GM21576 (cell line): ENCODE measurements around the gene CTRL.
"Not testable (repeated sequence)": the region's sequence is repeated elsewhere in the genome, so short reads cannot be mapped to it uniquely, and the experiment has no call there.

Source experiments
- ATAC-seq: cut with Tn5 transposase; IDR thresholded peaks from one replicate; pipeline ENCODE4 v1.9.1; 2021; ENCODE audit warnings: mild to moderate bottlenecking, moderate library complexity; ENCODE audit not compliant: unreplicated experiment

CTRL gene

DNA sequence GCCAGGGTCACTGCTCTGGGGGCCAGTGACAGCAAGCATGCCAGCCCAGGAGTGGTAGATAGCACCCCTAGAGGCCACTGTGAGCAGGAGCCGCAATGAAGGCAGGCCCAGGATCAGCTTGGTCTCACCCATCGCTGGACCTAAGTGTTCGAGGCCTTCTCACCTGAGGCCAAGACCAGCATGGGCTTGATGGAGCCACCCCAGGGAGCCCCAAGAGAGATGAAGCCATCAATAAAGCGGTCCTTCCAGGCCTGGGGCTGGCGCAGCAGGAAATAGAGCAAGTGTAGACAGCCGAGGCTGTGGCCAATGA, 10.5 kb upstream of the CTRL start:
- no peak for ATAC-seq

DNA sequence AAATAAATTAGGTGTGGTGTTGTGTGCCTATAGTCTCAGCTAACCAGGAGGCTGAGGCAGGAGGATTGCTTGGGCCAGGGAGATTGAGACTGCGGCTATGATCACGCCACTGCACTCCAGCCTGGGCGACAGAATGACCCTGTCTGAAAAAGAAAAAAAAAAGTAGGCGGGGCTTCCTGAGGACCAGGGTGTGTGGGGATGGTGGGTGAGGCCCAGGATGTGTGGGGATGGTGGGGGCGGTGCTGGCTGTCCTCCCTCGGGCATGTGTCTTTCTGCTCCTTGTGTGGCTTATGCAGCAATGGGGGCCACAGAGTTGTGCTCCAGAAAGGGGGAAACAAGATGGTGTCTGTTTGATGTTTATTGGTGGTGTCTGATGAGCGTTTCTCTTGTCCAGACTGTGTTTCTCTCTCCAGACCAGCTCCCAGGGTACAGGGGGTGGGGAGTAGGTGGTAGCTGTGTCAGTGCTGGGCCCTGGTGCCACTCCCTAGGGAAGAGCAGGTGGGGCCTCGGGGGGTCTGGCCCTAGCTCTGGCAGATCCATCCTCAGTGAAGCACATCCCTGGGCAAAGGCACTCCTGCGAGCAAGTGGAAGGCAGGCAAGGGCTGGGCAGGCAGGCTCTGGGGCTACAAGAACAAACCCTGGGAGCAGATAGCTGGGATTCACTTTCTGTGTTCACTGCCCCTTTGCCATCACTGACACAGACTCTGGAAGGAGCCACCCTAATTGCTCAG, 10.0 kb upstream of the CTRL start:
- no peak for ATAC-seq

DNA sequence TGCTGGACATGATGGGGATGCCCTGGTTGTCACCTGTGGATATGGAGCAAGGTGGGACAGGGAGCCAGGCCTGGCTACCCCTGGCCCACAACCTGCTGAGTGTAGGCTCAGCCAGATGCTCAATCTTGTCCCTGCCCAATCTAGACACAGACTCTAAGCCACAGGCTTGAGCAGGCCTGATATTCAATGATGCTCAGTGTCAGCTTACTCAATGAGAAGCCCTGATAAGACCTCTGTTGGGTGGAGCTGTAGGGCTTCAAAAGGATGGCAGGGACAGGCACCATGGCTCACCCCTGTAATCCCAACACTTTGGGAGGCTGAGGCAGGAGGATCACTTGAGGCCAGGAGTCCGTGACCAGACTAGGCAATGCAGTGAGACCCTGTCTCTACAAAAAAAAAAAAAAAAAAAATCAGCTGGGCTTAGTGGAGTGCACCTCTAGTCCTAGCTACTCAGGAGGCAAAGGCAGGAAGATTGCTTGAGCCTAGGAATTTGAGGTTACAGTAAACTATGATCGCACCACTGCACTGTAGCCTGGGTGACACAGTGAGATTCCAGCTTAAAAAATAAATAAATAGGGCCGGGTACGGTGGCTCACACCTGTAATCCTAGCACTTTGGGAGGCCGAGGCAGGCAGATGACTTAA, 8.9 kb upstream of the CTRL start:
- ATAC-seq: no peak

DNA sequence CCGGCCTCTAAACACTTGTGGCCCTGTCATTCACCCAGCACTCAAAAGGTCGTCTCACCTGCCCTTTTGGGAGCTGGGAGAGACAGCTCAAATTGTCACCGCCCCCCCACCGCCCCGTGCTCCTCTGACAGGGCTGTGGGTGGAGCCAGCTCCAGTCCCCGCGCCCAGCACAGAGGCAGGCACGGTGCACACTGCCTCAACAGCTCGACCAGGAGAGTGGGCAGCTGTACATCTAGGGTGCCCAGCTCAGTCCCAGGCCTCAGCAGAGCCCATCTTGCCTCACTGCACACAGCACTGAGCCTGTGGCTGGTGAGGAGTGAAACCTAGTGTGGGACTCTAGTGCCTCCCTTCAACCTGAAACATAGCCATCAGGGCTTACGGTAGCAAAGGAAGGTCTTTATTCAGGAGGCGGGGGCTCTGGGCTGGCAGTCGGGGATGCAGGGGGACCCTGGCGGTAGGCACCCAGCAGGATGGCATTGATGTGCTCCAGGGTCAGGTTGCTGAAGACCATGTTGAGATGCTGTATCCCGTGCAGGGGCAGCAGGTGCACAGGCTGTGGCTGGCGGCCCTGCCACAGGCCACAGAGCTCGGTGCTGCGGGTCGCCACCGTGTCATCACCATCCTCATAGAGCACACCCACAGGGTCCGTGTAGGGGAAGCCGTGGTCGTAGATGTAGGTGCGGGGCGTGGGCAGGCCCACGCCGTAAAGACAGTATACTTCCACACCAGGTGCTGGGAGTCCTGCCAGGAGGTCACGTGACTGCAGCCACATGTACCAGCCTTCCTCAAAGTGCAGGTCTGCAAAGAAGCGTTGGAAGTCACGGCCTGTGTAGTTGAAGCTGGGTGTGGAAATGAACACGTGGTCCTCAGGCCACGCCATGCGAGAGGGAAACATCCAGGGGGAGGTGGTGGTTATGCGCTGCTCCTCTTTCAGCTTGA, 8.1 kb upstream of the CTRL start:
- ATAC-seq: no peak

DNA sequence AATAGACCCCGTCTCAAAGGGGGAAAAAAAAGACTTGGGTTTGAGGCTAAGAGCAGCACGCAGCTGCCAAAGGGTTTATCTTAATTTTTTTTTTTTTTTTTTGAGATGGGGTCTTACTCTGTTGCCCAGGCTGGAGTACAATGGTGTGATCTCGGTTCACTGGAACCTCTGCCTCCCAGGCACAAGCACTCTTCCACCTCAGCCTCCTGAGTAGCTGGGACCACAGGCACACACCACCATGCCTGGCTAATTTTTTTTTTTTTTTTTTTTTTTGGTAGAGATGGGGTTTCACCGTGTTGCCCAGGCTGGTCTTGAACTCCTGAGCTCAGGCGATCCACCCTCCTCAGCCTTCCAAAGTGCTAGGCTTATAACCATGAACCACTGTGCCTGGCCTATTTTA, 6.1 kb upstream of the CTRL start:
- not testable (repeated sequence) for ATAC-seq

DNA sequence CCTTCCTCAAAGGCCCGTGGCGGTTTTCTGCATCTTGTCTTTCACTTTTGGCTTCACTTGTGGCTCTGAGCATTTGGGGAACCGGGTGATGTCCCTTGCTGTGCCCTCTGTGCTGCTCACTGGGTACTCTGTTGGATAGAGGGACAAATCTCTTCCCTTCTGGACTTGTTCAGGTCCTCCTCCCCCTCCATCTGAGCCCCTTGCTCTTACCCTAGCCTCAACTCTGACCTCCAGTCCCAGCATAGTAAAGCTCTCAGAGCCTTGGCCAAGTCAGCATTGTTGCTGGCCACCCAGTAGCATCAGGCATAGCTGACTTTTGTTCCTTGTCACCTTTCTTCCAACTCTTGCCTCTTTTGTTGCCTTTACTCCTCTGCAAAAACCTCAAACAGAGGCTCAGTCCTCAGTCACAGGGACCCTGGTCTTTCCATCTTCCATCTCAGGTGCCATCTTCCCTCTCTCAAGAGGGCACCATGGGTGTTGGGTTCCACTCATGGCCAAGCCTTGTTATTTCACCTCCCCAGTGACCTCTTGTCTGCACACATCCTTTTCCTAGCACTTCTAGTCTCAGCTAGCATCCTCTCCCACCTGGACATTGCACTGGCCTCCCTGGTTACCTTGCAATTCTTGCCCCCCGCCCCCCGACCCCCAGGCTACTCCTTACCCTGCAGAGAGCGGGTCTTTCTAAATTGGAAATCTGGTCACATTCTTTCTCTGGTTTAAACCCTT, 5.4 kb upstream of the CTRL start:
- peak; percentile 47 for ATAC-seq

DNA sequence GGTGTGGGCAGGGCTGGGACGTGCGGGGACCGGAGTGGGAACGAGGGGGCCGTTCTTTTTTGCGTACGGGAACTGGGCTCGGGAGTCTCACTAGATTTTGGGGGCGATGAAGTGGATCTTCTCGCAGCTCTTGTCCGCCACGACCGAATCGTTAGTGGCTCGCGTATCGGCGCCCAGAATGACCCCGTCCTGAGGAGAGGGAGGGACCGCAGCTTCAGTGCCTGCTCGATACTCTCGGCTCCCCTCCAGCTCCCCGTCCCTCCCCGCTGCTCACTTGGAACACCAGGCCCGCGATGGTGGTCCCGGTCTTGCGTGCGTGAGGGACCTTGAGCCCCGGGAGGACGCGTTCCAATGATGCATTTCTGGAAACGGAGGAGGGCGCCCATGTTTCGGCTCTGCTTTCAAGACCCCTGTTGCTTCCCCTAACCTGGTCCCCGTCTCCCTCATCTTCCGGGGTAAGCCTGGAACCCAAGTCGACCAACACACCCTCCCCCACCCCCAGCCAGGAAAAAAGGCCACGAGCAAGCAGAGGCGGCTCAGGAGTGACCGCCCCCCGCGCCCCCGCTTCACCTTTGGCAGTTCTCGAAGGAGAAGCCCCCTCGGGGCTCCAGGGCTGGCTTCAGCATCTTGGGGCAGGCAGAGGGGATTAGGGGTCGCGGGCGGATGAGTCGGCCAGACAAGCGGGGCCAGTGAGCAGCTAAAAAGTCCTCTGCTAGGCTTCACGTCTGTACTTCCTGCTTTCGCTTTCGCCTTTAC, 4.6 kb upstream of the CTRL start, which contains the start of gene PSMB10:
TSS of gene PSMB10 (minus strand) at position 727 of the 756 bp plus-strand sequence. CDS start at position 626, 101 bp downstream.
- ATAC-seq: no peak

DNA sequence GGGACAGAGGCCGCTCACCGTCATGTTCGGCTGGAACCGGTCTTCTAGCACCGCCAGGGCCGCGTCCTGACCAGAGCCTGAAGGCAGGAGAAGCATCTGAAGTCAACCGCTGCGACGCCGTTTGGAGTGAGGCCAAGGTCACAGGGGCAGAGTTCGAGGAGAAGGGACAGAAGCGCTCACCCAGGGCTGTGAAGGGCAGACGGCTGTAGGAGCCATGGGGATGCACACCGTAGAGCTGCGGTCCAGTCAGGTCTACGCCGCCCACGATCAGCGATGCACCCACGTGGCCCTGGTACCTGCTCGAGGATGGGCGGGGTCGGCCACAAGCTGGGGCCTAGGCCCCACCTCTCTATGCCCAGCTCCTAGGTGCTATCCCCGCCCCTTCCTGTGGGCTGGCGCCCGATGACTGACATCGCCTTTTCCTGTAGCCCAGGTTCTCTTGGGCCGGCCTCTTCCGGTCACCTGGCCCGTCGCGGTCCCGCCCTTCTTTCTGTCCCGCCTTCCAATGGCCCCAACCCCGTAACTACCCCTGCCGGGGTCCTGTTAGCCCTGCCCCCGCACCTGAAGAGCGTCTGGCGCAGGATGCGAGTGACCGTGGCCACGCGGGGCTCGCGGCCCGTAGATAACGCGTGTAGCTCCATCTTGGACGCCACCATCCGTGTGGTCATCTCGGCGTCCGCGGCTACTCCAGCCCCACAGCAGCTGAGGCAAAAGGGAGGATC, 3.9 kb upstream of the CTRL start:
- peak; percentile 85 for ATAC-seq

DNA sequence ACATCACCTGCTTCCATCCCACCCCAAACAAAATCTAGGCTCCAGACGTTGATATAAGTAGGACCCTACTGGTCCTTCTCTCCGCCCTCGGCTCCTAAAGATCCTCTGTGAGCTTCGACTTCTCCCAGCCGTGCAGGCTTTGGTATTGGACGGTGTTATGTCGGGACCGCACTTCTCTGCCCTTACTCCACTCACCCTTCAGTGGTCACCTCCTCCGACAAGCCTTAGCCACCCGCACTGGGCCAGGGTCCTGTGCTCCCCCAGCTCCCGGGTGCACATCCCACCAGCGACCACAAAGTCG, 3.4 kb upstream of the CTRL start:
- ATAC-seq: no peak

DNA sequence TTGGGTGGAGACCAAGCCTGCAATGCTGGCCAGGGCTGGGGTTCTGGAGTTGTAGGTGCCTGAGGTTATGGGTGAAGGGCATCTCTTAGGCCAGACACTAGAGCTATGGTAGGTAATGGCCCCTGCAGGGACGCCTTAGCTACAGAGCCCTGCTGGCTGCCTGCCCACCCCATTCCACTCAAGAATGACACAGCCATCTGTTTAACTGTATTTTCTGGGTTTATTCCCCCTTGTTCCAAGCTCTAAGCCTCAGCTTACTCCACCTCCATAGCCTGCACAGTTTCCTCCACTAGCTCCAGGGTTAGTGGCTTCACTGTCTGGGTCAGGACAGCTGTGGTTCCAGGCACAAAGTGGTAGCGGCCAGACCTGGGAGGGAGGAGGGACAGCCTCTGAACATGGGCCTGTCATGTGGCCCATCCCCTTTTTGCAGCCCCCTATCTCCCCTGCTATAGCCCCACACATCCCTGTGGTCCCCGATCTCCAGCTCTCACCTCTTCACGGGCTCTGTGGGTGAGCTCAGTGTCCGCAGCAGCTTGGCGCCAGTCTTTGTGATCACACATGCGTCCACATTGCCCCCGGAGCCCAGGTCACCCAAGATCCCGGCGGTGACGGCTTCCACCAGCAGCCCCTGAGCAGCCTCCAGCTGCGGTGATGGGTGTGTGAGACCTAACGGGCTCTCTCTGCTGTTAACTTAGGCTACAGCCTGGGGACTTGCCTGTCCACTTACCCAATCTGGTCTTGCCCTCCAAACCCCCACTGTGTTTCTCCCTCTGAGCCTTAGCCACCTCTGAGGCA, 2.8 kb upstream of the CTRL start:
- ATAC-seq: no peak

DNA sequence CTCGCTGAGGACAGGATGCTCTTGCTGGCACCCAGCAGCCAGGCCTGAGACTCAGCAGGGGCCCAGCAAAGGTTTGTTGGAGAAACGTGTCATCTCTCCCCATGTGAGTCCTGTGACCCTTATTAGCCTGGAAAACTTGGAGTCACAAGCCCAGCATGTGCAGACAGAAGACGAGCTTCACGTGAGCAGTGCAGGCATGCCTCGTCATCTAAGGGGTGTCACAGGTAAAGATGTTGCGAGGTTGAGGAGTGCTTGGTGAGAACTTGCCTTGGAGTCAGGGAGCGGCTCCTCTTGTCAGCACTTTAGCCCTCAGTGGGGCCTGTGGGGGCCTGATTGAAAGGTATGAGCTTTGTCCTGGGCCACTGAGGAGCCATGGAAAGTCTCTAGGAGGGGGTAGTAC, 2.1 kb upstream of the CTRL start:
- no peak for ATAC-seq

DNA sequence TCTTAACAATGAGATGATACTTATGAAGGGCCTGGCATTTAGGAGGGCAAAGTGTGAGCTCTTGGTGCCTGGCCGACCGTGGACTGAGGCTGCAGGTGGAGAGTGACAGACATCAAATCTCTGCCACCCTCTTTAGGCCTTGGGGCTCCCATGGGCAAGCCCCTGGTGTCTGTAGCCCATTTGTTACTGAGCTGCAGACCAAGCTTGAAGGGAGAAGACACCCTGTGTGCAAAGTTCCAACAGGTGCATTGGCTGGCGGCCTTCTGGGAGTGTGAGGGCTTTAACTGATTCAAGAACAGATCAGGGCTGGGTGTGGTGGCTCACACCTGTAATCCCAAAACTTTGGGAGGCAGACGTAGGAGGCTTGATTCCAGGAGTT, 789 bp upstream of the CTRL start:
- ATAC-seq: no peak

DNA sequence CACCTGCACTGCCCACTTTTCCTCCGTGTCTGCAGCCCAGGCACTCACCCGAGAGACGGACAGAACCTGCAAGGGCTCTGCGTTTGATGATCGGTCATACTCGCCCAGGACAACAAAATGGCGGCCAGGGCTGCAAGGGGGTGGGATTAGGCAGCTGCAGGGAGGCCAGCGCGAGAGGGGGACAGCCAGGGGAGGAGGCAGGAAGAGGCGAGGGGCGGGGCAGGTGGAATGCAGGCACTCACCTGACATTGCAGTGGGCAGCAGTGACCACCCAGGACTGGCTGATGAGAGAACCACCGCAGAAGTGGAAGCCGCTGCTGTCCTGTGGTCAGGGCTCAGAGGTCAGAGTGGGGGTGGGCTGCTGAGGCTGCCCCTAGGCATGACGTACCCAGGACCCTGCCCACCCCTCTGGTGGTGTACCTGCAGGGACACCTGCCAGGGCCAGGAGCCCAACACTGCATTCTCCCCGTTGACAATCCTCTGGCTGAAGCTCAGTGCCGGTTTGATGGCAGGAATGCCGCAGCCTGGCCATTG, 917 bp downstream of the CTRL start:
- ATAC-seq: no peak

DNA sequence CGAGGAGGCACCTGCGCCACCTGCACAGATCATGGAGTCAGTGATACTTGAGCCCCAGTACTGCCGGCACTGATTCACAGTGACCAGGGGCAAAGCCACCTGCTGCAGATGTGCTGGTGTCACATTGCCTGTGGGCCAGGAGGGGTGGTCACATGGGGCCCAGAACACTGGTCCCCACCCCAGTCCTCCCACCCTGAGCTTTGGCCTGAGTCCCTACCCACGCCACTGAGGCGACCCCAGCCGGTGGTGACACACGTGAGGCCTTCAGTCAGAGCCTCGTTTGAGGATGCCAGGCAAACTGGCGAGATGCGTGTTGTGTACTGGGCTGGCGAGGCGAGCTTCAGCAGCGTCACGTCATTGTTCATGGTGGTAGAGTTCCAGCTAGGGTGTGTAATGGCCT, 1.5 kb downstream of the CTRL start:
- no peak for ATAC-seq

DNA sequence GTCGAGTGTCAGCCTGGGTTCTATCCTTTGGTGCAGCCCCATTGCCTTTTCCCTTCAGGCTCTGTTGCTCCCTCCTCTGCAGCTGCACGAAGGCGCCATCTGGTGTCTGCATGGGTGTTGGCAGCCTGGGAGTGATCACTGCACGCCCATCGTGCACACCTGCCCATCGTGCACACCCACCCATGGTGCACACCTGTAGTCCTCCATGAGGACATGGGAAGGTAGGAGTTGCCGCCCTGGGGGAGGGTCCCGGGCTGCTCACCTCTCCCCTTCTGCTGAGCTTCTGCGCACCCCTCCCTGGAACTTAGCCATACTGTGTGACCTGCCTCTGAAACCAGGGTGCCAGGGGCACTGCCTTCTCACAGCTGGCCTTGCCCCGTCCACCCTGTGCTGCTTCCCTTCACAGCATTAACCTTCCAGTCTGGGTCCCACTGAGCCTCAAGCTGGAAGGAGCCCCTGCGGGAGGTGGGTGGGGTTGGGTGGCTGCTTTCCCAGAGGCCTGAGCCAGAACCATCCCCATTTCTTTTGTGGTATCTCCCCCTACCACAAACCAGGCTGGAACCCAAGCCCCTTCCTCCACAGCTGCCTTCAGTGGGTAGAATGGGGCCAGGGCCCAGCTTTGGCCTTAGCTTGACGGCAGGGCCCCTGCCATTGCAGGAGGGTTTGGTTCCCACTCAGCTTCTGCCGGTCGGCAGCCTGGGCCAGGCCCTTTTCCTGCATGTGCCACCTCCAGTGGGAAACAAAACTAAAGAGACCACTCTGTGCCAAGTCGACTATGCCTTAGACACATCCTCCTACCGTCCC, 2.9 kb downstream of the CTRL start:
- no peak for ATAC-seq

DNA sequence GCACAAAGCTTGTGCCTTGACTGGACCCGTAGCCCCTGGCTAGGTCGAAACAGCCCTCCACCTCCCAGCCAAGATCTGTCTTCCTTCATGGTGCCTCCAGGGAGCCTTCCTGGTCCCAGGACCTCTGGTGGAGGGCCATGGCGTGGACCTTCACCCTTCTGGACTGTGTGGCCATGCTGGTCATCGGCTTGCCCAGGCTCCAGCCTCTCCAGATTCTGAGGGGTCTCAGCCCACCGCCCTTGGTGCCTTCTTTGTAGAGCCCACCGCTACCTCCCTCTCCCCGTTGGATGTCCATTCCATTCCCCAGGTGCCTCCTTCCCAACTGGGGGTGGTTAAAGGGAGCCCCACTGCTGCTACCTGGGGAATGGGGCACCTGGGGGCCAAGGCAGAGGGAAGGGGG, 3.5 kb downstream of the CTRL start:
- no peak for ATAC-seq

DNA sequence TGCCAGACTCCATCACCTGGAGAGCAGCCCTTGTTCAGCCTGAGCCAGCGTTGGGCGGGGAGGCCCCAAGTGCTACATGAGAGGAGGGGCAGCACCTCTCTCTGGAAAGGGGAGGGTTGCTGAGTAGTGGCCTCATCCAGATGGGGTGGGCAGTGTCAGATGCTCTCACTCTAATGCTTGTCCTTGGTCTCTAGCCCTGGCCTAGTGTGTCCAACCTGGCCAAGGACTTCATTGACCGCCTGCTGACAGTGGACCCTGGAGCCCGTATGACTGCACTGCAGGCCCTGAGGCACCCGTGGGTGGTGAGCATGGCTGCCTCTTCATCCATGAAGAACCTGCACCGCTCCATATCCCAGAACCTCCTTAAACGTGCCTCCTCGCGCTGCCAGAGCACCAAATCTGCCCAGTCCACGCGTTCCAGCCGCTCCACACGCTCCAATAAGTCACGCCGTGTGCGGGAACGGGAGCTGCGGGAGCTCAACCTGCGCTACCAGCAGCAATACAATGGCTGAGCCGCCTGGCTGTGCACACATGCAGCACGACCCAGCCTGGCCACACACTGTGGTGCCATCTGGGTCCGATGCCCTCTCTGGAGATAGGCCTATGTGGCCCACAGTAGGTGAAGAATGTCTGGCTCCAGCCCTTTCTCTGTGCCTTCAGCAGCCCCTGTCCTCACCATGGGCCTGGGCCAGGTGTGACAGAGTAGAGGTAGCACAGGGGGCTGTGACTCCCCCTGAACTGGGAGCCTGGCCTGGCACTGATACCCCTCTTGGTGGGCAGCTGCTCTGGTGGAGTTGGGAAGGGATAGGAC, 4.3 kb downstream of the CTRL start:
- ATAC-seq: no peak
